NCI-H1436 treated with DMSO at 0.1 percent for 48 hours (cell line): ENCODE measurements around the gene GDI1.

Experiments used
- DNase-seq: peaks from one replicate; lab custom pipeline; 2025; lab: John Stamatoyannopoulos, UW

Gene GDI1

GRCh38 chrX:154437971-154438893, 1.3 kb downstream of the GDI1 start:
- DNase-seq, result no peak

GRCh38 chrX:154439841-154440240, 2.9 kb downstream of the GDI1 start:
- no peak for DNase-seq

DNA sequence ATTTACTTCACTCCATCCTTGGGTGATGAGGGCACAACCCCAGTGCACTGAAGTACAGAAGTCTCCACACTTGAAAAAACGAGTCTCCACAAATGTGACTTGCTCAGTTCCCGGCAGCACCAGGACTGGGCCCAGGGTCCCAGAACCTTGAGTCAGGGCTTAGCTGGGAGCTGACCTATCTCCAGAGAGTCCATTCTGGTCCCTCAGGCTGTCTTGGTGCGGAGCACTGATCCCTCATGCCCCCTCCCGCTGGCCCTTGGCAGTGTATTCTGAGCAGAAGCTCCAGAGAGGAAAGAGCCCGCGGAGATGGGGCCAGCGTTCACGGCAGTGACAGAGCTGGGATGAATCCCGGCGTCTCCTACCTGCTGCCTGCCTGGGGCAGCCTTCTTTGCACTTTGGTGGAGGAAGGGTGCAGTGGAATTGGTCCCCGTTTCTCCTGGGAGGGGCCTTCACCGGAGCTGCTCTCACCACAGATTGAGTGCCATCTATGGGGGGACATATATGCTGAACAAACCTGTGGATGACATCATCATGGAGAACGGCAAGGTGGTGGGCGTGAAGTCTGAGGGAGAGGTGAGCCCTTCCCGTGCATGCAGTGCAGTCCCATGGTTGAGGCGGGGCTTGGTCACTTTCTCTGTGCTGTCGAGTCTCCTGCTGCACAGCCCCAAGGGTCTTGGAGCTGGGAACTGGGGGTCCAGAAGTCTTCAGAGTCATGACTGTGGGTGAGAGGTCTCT, 3.8 kb downstream of the GDI1 start:
- no peak for DNase-seq

DNA sequence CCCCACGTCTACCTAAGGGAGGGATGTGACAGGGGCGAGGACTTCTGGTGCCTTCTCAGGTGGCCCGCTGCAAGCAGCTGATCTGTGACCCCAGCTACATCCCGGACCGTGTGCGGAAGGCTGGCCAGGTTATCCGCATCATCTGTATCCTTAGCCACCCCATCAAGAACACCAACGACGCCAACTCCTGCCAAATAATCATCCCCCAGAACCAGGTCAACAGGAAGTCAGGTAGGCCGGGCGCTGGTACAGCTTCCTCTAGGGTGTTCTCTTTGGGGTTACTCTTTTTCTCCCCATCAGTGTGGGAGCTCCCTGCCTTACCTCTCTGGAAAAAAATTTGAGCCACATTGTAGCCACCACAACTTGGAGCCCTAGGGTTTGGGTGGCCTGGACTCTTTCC, 4.6 kb downstream of the GDI1 start:
- DNase-seq, result no peak

DNA sequence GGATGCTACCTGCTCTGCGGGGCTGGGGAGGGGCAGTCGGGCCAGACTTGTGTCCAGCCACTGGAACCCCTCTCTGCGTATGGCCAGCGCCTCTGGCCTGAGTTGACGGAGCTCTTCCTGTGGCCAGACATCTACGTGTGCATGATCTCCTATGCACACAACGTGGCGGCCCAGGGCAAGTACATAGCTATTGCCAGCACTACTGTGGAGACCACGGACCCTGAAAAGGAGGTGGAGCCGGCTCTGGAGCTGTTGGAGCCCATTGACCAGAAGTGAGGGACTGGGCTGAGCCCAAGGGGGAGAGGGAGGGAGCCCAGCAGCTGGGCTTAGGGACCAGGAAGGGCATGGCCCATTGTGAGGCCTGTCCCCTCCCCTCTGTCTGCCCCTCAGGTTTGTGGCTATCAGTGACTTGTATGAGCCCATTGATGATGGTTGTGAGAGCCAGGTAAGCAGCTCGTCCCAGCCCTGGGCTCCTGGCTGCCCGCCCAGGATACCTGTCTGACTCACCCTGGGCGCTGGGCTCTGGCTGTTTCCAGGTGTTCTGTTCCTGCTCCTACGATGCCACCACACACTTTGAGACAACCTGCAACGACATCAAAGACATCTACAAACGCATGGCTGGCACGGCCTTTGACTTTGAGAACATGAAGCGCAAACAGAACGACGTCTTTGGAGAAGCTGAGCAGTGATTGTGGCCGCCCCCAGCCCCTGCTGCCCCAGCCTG, 5.2 kb downstream of the GDI1 start:
- DNase-seq, result no peak

GRCh38 chrX:154443479-154443910, 6.5 kb downstream of the GDI1 start:
- no peak for DNase-seq

DNA sequence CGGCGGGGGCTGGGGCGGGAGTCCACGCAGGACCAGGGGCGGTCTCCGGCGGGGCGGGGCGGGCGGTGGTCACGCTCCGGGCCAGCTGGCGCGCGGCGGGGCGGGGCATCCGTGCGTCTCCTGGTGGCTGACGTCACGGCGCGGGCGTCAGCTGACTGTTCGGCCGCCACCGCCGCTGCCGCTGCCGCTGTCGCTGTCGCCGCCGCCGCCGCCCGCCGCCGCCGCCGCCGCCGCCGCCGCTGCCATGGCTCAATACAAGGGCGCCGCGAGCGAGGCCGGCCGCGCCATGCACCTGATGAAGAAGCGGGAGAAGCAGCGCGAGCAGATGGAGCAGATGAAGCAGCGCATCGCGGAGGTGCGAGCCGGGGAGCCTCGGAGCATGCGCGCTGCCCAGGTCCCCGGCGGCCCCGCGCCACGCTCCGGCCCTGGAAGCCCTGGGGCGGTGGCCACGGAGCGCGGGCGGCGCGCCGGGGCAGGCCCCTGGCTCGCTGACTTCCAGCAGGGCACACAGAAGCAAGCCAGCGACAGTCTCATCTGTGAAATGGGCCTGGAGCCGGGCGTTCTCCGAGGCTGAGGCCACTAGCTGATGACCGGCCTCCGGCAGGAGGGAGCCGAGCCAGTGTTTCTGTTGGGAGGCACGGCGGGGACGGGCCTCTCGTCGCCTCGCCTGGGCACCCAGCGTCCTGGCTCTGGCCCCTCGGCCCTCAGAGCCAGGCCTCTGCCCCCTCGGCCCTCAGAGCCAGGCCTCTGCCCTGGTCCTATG, 7.2 kb downstream of the GDI1 start, which contains the start of gene FAM50A:
Gene FAM50A (plus strand): TSS at position 150 of the 763 bp plus-strand sequence. CDS start 95 bp downstream, at position 245.
- peak; percentile 0 for DNase-seq

GRCh38 chrX:154444755-154445246, 7.8 kb downstream of the GDI1 start:
- DNase-seq, result no peak

DNA sequence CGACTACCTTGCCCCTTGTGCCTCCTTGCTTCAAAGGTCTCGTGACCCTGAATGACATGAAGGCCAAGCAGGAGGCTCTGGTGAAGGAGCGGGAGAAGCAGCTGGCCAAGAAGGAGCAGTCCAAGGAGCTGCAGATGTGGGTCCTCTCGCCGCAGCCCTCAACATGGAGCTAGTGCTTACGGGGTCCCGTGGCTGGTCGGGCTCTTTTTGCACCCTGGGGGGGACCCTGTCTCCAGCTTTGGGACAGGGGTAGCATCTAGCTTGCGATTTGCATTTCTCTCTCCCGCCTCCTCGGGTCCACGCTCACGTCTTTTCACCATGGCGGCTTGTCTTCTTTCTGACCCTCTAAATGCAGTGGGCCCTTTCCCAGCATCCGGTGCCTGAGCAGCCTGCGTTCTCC, 8.8 kb downstream of the GDI1 start:
- no peak for DNase-seq

- DNase-seq, result no peak
Measured at GRCh38 chrX:154446430-154446829, 9.5 kb downstream of the GDI1 start.

GRCh38 chrX:154448484-154448883, 11.5 kb downstream of the GDI1 start:
- DNase-seq, result no peak

DNA sequence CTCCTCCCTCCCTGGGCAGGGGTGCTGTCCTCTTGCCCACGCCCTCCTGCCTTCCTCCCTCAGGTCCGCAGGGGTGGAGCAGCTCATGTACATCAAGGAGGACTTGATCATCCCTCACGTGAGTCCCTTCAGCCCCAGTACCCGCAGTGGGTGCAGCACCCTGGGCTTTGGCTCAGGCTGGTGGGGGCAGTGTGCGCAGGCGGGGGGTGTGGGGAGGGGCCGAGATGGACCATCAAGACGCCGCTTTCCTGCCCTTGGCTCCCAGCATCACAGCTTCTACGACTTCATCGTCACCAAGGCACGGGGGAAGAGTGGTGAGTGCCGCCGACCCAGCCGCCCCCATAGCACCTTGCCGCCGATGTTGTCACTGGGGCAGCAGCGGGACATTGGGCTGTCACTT, 12.7 kb downstream of the GDI1 start:
- DNase-seq, result no peak

- DNase-seq, result no peak
Measured at GRCh38 chrX:154450312-154450711, 13.4 kb downstream of the GDI1 start.

DNA sequence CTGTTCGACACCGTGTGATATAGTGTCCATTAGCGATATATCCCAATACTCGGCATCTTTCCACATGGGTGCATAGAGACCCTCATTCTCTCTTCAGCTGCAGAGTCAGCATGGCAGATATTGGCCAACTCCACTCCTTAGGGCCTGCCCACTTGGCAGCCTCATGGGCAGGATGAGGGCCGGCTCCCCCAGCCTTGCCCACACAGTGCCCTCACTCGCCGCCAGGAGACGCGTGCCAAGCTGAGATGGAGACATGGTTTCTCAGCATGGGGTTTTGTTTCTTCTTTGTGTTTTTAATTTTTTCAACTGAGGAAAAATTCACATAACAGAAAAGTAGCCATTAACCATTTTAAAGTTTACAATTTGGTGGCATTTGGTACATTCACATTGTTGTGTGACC, 15.9 kb downstream of the GDI1 start:
- DNase-seq, result no peak

DNA sequence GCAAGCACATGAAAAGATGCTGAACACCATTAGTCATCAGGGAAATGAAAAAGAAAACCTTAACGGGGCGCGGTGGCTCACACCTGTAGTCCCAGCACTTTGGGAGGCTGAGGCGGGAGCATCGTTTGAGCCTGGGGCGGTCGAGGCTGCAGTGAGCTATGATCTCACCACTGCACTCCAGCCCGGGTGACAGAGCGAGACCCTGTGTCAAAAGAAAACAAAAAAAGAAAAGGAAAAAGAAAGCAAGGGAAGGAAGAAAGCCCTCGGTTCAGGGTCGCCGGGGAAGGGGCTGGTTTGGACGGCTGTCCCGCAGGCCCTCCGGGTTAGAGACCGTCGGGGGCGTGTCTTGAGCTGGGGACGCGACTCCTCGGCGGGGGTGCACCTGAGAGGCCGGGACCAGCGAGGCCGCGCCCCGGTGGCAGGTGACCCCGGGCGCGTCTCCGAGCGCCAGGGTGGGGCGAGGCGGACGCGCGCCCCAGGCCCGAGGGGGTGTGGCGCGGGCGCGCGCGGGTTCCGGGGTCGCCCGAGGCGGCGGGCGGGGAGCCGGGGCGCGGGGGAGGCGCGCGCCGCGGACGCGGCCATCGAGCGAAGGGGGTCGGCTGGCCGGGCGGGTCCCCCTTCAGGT, 20.6 kb downstream of the GDI1 start:
- peak; percentile 1 for DNase-seq

GRCh38 chrX:154458116-154458953, 21.4 kb downstream of the GDI1 start, which contains the start of gene PLXNA3:
TSS of gene PLXNA3 (plus strand) at chrX:154458281. CDS start at chrX:154460184, 1,903 bp downstream.
- no peak for DNase-seq

- peak; percentile 6 for DNase-seq
Measured at GRCh38 chrX:154458954-154459778, 22.2 kb downstream of the GDI1 start.

DNA sequence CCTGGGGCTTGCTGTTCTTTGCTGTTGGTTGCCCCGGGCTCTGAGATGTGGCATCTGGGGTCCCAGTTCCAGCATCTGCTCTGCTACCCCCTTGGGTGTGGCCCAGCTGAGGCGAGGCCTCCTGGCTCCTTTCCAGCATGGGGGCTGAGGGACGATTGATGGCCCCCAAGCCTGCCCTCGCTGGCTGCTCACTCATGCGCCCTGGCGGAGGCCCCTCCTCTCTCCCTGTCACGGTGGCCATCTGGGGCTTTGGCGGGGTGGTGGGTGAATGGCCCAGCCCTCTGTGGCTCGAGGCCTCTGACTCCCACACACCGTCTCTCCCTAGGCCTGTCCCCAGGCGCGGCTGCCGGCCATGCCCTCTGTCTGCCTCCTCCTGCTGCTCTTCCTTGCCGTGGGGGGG, 22.9 kb downstream of the GDI1 start:
- no peak for DNase-seq

DNA sequence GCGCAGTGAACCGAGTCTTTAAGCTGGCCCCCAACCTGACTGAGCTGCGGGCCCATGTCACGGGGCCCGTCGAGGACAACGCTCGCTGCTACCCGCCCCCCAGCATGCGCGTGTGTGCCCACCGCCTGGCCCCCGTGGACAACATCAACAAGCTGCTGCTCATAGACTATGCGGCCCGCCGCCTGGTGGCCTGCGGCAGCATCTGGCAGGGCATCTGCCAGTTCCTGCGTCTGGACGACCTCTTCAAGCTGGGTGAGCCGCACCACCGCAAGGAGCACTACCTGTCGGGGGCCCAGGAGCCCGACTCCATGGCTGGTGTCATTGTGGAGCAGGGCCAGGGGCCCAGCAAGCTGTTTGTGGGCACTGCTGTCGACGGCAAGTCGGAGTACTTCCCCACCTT, 23.4 kb downstream of the GDI1 start:
- no peak for DNase-seq
